OCI-M1 (cell line): ENCODE measurements around the gene UBE2I.
A peak's percentile ranks its signal among the peaks of the same experiment; 100 is the strongest.
"Not testable (repeated sequence)": the region's sequence is repeated elsewhere in the genome, so short reads cannot be mapped to it uniquely, and the experiment has no call there.

Experiments used
- DNase-seq: peaks from one replicate; lab custom pipeline; 2025; lab: John Stamatoyannopoulos, UW

Gene UBE2I

DNA sequence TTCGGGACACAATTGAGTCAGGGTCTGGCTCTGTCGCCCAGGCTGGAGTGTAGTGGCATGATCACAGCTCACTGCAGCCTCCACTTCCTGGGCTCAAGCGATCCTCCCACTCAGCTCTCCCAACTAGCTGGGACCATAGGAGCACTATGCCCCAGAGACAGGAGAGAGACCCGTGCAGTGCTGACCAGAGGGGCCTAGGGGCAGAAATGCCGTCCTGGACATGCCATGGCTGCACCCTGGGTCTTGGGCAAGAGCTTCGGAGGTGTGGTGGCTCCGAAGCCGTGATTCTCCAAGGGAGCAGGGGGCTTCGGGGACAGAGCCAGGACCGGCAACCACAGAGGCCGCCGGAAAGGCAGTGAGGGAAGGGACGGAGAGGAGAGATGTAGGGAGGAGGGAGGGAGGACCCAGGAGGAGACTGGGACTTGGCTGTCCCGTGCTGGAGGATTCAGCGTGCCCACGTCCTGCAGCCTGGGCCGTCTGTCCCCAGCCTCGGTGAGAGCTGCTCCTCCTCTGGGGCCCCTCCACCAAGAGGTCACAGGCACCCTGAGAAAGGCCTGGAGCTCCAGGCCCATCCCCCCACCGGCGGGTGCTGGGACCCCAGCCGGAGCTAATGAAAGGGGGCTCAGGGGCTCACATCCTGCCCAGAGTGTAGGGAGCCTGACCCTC, 31.7 kb upstream of the UBE2I start:
- no peak for DNase-seq

DNA sequence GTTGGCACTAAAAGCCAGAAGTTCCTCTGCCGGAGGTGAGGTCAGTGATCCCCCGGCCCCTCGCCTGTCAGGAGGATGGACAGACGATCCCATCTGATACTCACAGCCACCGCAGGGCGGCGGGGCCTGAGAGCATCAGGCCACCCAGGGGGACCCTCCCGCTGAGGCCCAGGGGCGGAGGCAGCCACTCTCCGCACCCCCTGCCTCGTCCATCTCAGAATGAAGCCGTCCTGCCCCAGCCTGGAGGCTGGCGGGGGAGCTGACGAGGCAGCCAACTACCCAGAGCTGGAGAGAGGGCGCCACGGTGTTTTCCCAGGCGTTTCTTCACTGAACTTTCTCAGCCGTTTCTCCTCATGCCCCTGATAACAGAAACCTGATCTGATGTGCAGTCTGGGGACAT, 31.0 kb upstream of the UBE2I start:
- DNase-seq: peak; percentile 19

- no peak for DNase-seq
Measured at GRCh38 chr16:1279081-1279944, 30.1 kb upstream of the UBE2I start.

- DNase-seq: no peak
Measured at GRCh38 chr16:1279945-1280589, 29.4 kb upstream of the UBE2I start.

GRCh38 chr16:1280783-1281182, 28.7 kb upstream of the UBE2I start:
- no peak for DNase-seq

- DNase-seq: no peak
Measured at GRCh38 chr16:1281517-1281916, 27.9 kb upstream of the UBE2I start.

GRCh38 chr16:1282324-1282973, 27.0 kb upstream of the UBE2I start:
- no peak for DNase-seq

- DNase-seq: no peak
Measured at GRCh38 chr16:1283296-1283695, 26.1 kb upstream of the UBE2I start.

GRCh38 chr16:1283996-1284616, 25.3 kb upstream of the UBE2I start:
- DNase-seq: no peak

DNA sequence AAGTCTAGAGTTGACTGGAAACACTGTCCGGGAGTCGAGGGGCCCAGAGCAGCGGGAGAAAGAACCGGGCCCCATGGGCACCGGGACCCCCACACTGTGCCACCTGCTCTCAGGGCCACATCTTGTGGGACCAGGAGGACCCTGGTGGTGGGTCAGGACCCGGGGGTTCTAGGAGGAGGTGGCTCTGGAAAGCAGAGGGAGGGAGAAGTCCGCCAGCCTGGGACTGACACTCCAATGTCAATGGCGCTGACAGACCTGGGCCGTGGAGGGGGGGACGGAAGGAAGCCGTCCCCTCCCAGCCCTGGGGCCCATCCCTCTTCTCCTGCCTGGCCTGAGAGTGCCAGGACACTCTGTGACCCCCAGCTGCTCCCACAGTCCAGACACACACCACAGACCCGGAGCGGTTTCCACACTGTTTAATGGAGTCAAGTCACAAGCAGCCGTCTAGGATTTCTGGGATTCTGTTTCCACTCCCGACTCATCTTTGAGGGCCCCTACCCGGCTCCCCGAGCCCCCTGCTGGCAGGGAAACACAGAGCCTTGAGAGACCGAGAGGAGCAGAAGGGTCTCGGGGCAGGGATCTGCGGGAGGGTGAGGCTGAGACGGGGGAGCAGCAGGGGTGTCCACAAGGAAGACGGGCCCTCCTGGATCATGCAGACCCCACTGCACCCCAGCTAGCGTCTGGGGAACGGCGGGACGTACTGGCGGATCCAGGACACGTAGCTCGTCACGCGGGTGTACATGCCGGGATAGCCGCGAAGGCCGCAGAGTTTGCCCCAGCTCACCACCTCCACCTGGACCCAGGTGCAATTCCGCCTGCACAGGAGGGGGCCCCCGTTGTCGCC, 23.5 kb upstream of the UBE2I start:
- DNase-seq: no peak

DNA sequence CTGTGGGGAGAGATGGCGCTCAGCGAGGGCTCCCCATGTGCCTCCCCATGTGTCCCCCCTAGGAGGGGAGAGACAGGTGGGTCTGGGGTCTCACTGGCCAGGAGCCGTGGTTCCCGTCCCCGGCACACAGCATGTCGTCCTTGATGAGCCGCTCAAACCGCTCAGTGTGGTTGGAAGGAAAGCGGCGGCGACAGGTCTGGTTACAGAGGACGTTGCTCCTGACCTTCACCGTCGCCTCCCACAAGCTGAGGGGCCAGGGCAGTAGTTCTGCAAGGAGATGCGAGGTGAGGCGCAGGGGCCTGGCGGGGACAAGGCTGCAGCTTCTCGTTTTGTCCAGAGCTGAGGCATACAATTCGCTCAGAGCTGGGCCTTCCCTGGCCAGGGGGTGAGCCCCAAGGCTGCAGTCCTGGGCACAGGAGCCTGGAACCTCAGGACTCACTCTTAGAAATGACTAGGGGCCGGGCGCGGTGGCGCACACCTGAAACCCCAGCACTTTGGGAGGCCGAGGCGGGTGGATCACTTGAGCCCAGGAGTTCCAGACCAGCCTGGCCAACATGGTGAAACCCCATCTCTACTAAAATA, 22.8 kb upstream of the UBE2I start:
- DNase-seq: no peak

DNA sequence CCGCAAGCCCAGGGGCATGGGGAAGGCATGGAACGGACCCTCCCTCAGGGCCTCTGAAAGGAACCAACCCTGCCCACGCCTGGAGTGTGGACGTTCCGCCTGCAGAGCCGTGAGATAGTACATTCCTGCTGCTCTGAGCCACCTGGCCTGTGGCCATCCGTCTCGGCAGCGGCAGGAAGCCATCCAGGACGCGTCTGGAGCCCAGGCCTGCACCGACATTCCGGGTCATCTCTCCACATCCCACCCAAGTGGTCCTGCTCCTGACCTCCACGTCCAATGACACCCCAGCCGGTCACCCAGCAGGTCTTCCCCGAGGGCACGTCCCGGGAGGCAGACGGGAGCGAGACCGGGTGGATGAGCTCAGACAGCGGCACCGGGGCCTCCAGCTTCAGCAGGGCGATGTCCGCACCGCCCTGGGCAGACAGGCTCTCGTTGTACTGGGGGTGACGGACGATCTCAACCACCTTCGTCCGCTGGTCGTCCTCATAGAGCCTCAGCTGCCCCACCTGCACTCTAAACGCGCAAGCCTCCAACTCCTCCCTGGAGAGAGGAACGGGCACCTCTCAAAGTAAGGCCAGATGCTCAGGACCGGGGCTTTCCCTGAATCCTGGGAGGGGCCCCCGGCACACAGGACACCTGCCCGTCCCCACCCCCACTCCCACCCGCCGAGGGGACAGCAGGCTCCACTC, 21.3 kb upstream of the UBE2I start:
- no peak for DNase-seq

GRCh38 chr16:1288813-1289476, 20.5 kb upstream of the UBE2I start:
- DNase-seq: no peak

GRCh38 chr16:1289477-1289866, 20.0 kb upstream of the UBE2I start:
- DNase-seq: no peak

- DNase-seq: no peak
Measured at GRCh38 chr16:1290063-1290501, 19.4 kb upstream of the UBE2I start.

DNA sequence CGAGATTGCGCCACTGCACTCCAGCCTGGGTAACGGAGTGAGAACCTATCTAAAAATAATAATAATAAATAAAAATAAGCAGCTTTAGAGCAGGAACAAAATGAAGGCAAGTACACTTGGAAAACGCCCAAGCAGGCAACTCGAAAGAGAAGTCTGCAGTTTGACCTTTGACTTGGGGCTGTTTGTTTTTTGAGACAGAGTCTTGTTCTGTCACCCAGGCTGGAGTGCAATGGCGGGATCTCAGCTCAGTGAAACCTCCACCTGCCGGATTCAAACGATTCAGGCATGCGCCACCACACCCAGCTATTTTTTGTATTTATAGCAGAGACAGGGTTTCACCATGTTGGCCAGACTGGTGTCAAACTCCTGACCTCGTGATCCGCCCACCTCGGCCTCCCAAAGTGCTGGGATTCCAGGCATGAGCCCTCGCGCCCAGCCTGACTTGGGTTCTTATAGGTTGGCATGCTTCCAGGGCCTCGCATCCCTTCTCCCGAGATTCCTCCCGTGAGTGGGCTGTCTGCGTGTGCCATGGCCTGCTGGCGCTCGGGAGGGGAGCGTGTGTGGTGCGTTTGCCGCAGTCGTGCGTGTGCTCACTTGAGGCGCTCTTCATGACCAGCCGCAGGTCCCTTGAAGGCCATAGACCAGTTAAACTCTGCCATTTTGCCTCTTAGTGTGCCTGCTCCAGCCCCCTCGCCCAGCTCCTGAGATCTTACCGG, 18.4 kb upstream of the UBE2I start:
- no peak for DNase-seq

GRCh38 chr16:1291576-1291974, 17.9 kb upstream of the UBE2I start:
- no peak for DNase-seq

DNA sequence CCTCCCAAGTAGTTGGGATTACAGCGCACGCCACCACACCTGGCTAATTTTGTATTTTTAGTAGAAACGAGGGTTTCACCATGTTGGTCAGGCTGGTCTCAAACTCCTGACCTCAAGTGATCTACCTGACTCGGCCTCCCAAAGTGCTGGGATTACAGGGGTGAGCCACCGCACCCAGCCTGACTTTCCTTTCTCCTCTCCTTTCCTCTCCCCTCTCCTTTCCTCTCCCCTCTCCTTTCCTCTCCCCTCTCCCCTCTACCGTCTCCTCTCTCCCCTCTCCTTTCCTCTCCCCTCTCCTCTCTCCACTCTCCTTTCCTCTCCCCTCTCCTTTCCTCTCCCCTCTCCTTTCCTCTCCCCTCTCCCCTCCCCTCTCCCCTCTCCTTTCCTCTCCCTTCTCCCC, 17.2 kb upstream of the UBE2I start:
- DNase-seq: not testable (repeated sequence)

- DNase-seq: not testable (repeated sequence)
Measured at GRCh38 chr16:1292808-1293207, 16.6 kb upstream of the UBE2I start.
